GM19043 (cell line): ENCODE results near the gene PRDX5.

ENCODE experiments used
- ATAC-seq: cut with Tn5 transposase; IDR thresholded peaks from one replicate; pipeline ENCODE4 v1.9.1; 2021; ENCODE audit warnings: low read depth; ENCODE audit not compliant: unreplicated experiment

The PRDX5 gene

DNA sequence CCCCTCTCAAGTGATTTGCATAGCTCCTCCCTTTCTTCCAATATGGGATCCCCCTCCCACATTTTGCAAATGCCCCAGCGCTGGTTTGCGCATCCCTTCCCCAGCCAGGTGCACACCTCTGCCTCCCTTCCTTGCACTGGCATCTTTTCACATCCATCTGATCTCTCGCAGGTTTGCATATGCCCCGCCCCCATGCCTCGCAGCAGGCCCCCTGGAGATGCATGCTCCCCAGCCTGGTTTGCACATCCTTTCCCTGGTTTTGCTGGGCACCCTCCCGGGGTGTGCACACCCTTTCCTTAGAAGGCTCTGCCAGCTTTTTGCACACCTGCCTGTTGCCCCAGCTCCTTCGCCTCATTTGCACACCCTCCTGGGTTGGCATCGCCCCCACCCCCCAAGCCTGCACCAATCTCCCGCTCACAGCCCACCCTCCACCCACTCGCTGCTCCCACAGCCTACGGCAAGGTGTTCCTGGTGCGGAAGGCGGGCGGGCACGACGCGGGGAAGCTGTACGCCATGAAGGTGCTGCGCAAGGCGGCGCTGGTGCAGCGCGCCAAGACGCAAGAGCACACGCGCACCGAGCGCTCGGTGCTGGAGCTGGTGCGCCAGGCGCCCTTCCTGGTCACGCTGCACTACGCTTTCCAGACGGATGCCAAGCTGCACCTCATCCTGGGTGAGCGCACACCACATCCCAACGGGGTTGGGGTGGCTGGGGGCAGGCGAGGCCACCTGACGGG is 42.0 kb downstream of the PRDX5 start:
- no peak for ATAC-seq

DNA sequence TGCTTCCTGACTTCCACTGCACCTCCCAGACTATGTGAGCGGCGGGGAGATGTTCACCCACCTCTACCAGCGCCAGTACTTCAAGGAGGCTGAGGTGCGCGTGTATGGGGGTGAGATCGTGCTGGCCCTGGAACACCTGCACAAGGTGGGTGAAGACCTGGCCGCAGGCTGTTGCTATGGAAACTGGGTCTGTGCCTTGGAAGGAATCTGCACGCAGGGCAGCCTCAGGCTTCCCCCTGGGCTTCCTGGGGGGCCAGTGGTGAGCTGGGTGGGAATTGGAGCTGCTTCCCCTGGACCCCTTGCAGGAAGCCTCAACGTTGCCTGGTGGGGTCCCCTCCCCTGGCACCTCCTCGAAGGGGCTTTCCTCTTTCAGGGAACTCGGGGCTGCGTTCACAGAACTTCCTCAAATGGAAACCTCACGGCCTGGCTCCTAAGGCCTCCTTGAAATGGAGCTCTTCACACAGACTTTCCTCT is 42.6 kb downstream of the PRDX5 start:
- no peak for ATAC-seq

DNA sequence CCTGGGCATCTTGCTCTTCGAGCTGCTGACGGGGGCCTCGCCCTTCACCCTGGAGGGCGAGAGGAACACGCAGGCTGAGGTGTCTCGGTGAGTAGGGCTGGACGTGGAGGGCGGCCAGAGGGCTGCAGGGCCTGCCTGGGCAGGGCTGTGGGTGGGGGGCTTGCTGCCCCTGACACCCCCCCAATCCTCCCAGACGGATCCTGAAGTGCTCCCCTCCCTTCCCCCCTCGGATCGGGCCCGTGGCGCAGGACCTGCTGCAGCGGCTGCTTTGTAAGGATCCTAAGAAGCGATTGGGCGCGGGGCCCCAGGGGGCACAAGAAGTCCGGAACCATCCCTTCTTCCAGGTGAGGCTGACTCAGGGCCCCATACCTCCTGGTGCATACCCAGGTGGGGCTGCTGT is 43.7 kb downstream of the PRDX5 start:
- no peak for ATAC-seq

DNA sequence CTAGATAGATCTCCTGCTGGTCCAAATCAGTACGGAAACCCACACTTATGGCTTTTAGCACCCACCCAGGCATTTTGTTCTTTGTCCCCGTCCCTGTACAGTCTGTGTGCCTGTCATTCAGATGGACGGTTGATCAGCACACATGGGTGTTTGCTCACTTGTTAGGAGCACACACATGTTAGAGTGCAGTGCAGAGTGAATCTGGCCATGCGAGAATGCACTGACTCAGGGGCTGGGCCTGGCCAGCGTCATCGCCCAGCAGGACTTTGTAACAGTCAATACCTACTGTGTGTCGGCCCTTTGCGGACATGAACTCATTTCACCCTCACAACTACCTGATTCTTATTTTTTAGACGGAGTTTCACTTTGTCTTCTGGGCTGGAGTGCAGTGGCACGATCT is 44.4 kb downstream of the PRDX5 start:
- ATAC-seq, result no peak

DNA sequence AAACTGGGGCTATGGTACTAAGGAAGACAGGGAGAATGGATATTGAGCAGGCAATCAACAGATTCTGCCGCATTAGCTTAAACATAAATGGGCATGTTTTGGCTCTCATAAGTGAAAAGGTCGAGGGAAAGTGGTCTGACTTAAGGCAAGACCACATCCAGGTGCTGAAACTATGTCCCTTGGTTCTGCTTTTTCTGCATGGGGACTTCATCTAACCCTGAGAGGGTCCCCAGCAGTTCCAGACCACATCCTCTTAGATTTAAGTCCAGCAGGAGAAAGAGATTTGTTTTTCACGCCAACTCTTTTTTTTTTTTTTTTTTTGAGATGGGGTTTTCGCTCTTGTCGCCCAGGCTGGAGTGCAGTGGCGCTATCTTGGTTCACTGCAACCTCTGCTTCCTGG is 46.5 kb downstream of the PRDX5 start:
- no peak for ATAC-seq

DNA sequence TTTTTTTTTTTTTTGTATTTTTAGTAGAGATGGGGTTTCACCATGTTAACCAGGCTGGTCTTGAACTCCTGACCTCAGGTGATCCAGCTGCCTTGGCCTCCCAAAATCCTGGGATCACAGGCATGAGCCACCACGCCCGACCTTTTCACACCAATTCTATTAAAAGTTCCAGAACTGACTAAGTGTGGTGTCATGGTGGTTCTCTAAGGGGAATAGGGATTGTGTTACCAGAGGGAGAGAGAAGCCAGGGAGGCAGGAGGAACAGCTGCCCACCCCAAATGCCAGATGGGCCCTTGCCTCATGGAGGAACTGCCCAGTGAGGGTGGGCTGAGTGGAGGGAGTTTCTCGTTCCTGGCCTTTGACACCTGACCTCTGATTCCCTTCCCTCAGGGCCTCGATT is 47.0 kb downstream of the PRDX5 start:
- ATAC-seq, result no peak

DNA sequence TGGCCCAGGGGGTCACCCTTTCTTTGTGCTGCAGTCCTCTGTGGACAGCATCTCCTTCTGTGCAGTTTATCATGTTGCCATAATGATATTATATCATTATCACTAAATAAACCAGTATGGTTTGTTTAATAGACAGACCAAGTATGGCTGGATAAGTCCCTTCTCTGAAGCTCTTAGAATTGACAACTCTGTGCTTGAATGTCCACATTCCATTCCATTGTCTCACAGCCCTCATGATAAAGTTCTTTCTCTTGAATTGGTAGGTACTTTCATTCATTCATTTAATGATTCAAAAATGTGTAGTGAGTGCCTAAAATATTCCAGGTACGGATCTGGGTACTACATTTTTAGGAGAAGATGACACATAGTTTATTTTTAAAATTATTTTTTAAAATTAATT is 48.8 kb downstream of the PRDX5 start:
- ATAC-seq, result no peak

DNA sequence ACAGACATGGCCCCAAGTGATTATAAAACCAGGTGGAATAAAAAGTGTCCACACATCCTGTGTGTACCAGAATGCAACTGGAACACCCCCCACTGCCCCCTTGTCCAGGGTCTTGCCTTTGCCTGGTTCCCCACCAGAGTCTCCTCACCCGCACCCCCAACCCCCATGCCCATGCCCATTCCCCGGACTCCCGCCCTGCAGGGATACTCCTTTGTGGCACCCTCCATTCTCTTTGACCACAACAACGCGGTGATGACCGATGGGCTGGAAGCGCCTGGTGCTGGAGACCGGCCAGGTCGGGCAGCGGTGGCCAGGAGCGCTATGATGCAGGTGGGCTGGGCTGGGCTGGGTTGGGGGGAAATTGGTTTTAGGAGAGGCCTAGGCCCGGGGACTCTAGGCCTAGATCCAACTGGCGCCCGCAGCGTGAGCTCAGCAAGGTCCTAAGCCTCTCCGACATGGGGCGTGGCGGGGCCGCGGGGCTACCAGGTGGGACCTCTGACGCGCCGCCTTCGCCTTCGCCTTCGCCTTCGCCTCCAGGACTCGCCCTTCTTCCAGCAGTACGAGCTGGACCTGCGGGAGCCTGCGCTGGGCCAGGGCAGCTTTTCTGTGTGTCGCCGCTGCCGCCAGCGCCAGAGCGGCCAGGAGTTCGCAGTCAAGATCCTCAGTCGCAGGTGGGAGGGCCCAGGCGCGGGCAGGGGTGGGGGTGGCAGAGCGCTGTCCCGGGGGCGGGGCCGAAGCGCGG is 50.2 kb downstream of the PRDX5 start:
- no peak for ATAC-seq

DNA sequence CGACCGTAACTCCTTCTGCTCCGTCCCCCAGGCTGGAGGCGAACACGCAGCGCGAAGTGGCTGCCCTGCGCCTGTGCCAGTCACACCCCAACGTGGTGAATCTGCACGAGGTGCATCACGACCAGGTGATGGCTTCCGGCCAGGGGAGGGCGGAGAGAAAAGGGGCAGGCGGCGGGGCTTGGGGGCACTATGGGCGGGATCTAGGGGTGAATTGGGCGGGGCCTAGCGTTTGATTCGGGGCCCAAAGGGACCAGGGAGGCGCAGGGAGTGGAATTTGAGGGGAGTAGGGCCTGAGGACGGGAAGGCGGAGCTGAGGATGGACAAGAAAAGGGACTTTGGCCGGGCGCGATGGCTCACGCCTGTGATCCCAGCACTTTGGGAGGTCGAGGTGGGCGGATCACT is 50.8 kb downstream of the PRDX5 start:
- ATAC-seq, result no peak

DNA sequence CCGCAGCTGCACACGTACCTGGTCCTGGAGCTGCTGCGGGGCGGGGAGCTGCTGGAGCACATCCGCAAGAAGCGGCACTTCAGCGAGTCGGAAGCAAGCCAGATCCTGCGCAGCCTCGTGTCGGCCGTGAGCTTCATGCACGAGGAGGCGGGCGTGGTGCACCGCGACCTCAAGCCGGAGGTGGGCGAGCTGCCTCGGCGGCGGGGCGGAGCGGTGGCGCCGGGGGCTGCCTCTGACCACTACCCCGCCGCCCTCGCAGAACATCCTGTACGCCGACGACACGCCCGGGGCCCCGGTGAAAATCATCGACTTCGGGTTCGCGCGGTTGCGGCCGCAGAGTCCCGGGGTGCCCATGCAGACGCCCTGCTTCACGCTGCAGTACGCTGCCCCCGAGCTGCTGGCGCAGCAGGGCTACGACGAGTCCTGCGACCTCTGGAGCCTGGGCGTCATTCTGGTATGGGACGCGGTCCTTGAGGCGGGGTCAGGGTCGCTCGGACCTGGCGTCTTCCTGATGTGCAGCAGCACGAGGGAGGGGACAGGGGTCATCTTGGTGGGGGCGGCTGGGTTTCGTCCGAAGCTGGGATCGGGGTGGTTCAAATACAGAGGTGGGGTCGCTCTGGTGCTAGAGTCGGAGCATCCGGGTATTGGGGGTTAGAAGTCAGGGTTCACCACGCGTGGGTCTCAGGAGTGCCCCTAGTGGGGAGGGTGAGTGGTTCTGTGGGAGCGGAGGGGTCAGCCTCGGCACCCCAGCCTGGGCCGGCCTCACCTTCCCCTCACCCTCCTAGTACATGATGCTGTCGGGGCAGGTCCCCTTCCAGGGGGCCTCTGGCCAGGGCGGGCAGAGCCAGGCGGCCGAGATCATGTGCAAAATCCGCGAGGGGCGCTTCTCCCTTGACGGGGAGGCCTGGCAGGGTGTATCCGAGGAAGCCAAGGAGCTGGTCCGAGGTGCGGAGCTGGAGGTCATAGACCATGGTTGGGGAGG is 51.8 kb downstream of the PRDX5 start:
- no peak for ATAC-seq

DNA sequence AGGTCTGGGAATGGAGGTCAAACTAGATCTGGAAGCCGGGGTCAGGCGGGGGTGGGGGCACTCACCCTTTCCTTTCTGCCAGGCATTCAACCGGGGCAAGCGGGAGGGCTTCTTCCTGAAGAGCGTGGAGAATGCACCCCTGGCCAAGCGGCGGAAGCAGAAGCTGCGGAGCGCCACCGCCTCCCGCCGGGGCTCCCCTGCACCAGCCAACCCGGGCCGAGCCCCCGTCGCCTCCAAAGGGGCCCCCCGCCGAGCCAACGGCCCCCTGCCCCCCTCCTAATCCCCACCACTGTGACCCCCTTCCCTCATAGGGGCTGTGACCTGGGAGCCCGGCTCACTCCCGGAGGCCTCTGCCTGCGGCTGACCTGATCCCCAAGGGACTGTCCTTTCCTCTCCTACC is 53.3 kb downstream of the PRDX5 start:
- ATAC-seq, result no peak
